ENCODE data around the gene RPL6.
"Not testable (repeated sequence)": the region's sequence is repeated elsewhere in the genome, so short reads cannot be mapped to it uniquely, and the experiment has no call there.

RPL6 gene

DNA sequence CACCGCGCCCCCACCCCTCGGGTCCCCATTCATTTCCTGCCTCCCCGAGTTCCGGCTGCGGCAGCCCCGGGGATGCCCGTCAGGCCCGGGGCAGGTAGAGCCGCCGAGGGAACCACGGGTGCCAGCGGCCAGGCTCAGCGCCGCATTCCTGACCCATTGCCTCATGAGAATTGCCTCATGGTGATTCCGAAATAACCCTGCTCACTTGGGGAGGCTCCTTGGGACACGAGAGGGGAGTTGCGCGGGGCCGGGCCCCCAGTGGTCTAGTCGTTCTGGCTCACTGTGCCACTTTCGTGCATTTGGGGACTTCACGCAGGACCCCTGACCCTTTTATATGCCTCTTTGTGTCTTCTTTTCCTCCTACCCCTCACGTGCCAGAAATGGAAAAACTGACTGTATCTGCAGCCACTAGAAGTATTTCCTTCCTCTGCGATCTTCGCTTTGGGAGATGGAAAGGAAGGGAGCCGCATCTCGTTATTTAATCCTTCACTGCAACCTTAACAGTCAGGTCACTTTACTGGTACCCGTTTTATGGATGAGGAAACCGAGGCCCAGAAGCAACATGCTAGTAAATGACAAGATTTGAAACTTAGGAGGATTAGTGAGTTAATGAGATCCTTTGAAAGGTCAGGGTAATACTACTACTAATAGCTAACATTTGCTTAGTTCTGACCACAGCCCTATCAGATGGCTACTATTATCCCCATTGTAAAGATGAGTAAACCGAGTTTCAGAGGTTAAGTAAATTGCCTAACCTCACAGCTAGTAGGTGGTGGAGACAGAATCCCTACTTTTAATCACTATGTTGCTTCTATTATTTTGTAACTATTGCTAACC, 10.1 kb upstream of the RPL6 start:
- peak; percentile 70 for DNase-seq (ENCODE audit: low spot score)

DNA sequence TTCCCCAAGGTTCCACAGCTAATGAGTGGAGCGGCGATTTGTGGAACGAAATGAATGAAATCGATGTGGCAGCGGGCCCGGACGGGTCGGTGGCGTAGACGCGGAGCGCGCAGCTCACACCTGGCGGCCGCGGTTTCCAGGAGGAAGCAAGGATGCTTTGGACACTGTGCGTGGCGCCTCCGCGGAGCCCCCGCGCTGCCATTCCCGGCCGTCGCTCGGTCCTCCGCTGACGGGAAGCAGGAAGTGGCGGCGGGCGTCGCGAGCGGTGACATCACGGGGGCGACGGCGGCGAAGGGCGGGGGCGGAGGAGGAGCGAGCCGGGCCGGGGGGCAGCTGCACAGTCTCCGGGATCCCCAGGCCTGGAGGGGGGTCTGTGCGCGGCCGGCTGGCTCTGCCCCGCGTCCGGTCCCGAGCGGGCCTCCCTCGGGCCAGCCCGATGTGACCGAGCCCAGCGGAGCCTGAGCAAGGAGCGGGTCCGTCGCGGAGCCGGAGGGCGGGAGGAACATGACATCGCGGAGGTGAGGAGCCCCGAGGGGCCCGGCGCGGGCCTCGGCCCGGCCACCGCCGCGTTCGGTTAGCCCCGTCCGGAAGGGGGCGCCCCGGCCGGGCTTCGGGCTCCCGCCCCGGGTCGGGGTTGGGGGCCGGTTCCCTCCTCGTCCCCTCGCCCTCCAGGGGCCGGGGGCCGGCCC, 9.3 kb upstream of the RPL6 start, which contains the start of gene PTPN11:
Gene PTPN11, plus strand, starts transcription at position 340 of the 689 bp plus-strand sequence. Its CDS starts 165 bp downstream, at position 505.
- DNase-seq (ENCODE audit: low spot score), result peak; percentile 97

DNA sequence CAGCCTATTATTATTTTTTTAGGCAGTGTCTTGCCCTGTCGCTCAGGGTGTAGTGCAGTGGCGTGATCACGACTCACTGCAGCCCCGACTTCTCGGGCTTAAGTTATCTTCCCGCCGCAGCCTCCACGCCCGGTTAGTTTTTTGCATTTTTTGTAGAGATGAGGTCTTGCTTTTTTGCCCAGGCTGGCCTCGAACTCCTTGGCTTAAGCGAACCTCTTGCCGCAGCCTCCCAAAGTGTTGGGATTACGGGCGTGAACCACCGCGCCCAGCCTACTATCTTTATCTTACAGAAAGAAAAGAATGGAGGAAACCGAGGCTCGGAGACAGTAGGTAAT, 8.8 kb upstream of the RPL6 start:
- DNase-seq (ENCODE audit: low spot score), result no peak

DNA sequence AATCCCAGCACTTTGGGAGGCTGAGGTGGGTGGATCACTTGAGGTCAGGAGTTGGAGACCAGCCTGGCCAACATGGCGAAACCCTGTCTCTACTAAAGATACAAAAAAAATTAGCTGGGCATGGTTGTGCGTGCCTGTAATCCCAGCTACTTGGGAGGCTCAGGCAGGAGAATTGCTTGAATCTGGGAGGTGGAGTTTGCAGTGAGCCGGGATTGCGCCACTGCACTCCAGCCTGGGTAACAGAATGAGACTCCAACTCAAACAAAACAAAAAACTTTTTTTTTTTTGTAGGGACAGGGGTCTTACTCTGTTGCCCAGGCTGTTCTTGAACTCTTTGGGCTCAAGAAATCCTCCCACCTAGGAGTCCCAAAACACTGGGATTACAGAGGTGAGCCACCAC, 6.1 kb upstream of the RPL6 start:
- not testable (repeated sequence) for DNase-seq (ENCODE audit: low spot score)

DNA sequence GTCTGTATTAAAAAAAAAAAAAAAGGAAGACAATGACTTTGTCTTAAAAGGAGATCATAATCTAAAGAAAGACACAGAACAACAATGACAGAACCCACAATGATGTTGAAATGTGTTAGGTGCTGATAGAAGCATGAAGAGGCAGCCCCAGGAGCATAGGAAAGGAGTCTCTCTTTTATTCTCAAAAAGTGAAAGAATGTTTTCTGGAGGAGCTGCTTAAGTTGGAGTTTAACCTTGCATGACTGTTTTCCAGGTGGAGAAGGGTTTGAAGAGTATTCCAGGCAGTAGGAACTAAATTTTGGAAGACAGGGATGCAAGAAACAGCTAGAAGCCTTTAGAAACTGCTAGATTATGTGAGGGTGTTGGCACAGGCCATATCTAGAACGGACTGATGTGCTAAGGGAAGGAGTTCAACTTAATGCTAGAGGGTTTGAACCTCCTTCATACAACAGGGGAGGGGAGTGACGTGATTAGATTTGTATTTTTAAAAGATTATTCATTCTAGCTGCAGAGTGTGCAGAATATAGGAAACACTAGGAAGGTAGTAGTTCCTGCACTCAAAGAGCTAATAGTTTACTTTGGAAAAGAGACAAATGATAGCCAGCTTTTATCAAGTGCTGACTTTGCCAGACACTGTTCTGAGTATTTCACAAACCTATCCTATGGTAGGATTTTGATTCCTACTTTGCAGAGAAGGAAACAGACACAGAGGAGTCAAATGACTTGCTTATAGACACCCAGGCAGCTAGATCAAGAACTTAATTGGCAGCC, 4.6 kb upstream of the RPL6 start:
- no peak for DNase-seq (ENCODE audit: low spot score)

DNA sequence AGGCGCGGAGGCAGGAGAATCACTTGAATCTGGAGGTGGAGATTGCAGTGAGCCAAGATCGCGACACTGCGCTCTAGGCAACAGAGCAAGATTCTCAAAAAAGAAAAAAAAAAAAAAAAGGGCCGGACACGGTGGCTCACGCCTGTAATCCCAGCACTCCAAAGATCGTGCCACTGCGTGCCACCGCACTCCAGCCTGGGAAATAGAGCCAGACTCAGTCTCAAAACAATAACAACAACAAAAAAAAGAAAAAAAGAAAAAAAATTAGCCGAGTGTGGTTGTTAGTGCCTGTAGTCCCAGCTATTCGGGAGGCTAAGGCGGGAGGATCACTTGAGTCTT, 470 bp upstream of the RPL6 start:
- no peak for DNase-seq (ENCODE audit: low spot score)

DNA sequence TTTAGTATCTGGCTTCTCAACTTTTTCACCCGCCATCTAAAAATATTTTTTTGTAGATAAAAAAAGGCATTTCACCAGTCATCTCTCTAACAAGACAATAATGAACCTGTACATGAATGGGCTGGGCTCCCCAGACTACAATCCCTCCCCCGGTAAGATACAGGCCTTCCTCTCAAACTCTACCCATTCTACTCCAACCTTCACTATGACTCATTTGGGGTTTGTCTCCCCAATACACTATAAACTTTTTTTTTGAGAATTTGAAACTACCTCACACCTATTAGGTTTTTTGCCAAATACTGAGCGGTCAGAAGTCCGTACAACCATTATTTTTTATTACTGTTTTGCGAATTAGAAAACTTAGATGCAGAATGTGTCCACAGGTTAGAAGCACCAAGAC, 784 bp downstream of the RPL6 start:
- DNase-seq (ENCODE audit: low spot score), result no peak

DNA sequence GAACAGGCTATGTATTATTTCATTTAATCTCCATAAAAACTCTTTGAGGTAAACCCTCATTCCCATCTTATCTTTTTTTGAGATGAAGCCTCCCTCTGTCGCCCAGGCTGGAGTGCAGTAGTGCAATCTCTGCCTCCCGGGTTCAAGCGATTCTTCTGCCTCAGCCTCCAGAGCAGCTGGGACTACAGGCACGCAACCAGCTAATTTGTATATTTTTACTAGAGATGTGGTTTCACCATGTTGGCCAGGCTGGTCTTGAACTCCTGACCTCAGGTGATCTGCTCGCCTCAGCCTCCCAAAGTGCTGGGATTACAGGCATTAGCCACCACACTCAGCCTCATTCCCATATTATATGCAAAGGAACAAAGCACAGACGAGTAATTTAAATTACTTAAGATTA, 1.7 kb downstream of the RPL6 start:
- not testable (repeated sequence) for DNase-seq (ENCODE audit: low spot score)

DNA sequence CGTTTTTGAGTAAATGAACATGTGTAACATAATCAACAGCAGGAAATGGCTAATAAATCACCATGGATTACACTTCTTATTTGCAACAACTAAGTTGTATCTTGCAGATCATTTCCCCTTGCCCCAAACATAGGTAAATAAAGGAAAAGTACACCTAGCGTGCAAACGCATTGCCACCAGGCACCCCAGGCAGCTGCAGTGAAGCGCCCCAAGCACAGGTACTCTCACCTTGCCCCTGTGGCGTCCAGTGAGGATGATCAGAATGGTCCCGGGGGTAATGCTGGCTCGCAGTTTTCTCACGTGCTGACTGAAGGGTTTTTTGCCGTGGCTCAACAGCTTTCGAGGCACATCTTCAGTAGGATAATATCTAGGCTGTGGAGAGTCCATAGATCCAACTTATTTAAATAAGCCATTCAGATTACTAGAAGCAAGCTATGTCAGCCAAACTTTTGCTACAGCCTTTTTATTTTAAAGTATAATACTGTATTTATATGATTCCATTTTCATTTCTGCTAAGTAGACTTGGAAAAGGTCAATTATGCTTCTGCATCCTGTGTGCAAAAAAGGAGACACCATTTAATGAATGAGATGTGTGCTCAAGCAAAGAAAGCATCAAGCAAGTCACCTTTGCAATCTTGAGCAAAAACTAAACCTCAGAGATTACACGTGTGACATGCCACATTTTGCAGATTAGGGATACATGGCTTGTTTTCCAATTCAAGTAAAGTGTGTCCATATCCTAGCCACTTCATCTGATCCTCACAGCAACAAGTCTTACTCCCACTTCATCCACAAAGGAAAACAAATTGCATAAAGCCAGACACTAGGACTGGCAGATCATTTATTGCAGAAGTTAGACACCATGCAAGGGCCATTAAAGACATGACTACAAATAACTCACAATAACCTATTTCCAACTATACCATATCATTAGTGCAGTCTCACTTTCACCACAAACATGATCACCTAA, 2.6 kb downstream of the RPL6 start:
- DNase-seq (ENCODE audit: low spot score), result no peak

DNA sequence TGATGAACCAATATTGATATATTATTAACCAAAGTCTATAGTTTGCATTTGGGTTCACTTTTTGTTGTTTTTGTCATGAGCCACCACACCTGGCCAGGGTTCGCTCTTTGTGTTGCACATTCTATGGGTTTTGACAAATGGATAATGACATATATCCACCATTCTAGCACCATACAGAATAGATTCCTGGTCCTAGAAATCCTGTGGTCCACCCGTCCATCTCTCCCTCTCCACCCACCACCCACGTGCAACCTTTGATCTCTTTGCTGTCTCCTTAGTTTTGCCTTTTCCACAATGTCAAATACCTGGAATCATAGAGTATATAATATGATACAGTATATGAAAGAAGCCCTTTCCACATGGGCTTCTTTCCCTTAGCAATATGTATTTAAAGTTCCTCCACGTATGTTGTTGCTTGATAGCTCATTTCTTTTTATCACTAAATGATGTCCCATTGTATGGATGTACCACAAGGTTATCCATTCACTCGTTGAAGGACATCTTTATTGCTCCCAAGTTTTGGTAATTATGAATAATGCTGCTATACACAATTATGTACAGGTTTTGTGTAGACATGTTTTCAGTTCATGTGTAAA, 7.4 kb downstream of the RPL6 start:
- no peak for DNase-seq (ENCODE audit: low spot score)

DNA sequence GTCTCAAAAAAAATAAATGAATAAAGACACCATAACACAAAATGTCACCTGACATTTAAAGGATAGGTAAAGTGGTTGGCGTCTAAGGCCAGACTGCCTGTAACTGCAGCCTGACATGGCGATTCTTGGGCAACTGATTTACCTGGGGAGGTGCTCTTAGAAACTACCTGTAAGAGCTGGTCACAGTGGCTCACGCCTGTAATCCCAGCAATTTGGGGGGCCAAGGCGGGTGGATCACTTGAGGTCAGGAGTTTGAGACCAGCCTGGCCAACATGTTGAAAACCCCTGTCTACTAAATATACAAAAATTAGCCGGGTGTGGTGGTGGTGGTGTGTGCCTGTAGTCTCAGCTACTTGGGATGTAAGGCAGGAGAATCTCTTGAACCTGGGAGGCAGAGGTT, 8.4 kb downstream of the RPL6 start:
- no peak for DNase-seq (ENCODE audit: low spot score)

DNA sequence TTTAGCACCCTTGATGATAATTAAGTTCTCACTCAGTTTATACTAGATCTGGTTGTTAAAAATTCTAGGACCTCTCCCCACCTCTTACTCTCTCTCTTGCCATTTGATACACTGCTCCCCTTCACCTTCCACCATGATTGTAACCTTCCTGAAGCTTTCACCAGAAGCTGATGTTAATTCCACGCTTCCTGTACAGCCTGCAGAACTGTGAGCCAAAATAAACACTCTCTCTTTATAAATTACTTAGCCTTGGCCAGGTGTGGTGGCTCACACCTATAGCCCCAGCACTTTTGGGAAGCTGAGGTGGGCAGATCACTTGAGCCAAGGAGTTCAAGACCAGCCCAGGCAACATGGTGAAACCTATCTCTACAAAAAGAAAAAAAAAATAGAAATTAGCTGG, 16.1 kb downstream of the RPL6 start:
- DNase-seq (ENCODE audit: low spot score), result no peak

DNA sequence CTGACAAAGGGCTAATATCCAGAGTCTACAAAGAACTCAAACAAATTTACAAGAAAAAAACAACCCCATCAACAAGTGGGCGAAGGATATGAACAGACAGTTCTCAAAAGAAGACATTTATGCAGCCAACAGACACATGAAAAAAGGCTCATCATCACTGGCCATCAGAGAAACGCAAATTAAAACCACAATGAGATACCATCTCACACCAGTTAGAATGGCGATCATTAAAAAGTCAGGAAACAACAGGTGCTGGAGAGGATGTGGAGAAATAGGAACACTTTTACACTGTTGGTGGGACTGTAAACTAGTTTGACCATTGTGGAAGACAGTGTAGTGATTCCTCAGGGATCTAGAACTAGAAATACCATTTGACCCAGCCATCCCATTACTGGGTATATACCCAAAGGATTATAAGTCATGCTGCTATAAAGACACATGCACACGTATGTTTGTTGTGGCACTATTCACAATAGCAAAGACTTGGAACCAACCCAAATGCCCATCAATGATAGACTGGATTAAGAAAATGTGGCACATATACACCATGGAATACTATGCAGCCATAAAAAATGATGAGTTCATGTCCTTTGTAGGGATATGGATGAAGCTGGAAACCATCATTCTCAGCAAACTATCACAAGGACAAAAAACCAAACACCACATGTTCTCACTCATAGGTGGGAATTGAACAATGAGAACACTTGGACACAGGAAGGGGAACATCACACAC, 19.3 kb downstream of the RPL6 start:
- not testable (repeated sequence) for DNase-seq (ENCODE audit: low spot score)

DNA sequence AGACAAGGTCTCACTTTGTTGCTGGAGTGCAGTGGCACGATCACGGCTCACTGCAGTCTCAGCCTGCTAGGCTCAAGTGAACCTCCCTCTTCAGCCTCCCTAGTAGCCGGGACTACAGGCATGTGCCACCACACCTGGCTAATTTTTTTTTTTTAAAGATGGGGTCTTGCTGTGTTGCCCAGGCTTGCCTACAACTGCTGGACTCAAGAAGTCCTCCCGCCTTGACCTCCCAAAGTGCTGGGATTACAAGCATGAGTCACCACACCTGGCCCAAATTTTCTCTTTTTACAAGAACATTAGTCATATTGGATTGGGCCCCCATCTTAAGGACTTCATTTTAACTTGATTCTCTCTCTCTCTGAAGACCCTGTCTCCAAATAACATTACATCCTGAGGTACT, 20.2 kb downstream of the RPL6 start:
- DNase-seq (ENCODE audit: low spot score), result no peak

DNA sequence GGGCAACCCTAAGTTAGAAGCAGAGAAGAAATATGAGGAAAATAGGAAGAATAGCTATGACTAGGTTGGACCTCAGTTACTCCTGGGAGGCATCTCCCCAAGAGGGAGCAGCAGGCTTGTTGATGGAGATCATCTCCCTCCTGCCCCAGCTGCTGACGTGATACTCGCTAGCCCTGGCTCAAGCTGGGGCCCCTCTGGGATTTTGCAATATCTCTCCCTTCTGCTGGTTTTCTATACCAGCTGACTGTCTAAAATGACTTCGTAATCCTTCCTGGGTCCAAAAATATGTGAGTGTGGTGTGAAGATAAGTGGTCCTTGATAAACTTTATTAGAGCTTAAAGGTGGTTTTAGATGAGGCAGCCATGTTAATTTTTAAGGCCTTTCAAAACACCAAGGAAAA, 22.7 kb downstream of the RPL6 start:
- DNase-seq (ENCODE audit: low spot score), result no peak

DNA sequence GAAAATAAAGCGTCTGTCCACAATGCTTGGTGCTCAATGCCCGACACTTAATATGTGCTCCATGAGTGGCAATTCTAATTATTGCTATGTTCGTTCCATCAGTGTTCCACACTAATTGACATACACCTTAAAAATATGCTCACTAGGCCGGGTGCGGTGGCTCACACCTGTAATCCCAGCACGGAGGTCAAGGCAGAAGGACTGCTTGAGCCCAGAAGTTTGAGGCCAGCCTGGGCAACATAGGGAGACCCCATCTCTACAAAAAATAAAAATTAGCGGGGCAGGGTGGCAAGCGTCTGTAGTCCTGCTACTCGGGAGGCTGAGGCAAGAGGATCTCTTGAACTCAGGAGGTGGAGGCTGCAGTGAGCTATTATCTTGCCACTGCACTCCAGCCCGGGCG, 26.5 kb downstream of the RPL6 start:
- no peak for DNase-seq (ENCODE audit: low spot score)

DNA sequence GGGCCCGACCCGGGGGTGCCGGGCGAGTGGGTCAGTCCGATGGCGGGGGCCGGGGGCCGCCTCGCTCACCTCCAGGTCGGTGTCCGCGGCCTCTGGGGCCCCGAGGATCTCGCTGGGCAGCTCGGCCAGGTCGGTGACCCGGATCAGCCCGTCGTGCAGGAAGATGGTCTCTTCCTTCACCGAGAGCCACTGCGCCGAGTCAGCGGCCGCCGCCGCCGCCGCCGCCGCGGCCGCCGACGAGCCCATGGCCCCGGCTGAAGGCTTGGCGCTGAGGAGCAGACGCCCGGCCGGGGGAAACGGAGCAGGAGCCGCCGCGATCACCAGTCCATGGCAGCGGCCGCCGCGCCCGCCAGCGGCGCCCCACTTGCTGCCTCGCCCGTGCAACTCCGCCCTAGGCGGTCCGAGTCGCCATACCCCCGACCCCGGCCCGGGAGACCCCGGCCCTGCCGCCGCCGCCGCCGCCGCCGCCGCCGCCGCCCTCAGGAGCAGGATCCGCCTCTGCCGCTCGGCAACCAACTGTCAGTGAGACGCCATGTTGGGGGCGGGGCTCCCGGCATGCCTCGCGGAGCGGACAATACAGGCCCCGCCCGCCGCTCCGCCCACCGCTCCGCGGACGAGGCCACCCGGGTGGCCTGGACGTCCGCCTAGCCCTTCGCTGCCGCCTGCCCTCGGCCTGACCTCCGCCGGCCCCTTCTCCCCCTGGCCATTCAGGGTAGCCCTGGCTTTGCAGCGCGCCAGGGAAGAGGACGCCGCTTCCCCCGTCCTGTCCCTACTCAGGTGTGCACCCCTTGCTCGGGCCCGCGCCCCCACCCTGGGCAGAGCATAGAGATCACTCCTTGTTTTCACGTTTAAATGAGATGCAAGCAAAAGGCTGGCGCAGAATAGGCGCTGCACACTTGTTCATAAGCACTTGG, 27.3 kb downstream of the RPL6 start, which contains the start of gene HECTD4:
Gene HECTD4, minus strand, starts transcription at position 549 of the 914 bp plus-strand sequence. Its CDS starts 303 bp downstream, at position 246.
- DNase-seq (ENCODE audit: low spot score), result peak; percentile 94

DNA sequence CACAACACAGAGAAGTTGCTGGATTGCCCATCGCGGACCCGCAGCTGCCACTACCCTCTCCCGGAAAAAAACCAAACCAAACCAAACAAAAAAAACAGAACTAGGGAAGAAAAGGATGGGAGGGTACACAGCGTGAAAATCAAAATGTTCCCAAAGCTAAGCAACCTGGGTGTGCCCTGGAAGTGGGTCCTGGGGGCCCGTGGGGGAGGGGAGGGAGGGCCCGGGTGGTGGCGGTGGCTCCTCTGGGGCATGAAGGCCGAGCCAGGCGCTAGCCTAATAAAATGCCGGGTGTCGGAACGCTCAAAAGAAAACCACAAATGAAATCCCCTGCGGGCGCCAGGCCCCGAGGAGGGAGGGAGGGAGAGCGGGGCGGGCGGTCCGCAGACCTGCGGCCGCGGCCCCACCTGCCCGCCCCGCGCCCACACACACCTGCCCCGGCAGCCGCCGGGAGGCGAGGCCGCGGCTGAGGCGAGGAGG, 28.0 kb downstream of the RPL6 start:
- no peak for DNase-seq (ENCODE audit: low spot score)

Data from left forelimb (tissue), 1 donor.